Smooth muscle cell (in vitro differentiated cells): ENCODE results near the gene MAN2A1. TPM values are rescaled to one million over a fixed set of nuclear protein-coding genes. Genes with fewer than 3 reads are reported as not detected.

Experiments
- DNase-seq: peaks from one replicate; lab custom pipeline; 2025; ENCODE audit not compliant: unreplicated experiment; lab: John Stamatoyannopoulos, UW
- H2AFZ ChIP-seq: fragments of 200-600 bp; sonication (generic); 2 replicates; pipeline ENCODE4 v1.6.0; 2016; ENCODE audit warnings: antibody characterized with exemption, low read depth, mild to moderate bottlenecking
- H3F3A ChIP-seq: fragments of 200-600 bp; sonication (generic); 2 replicates; pipeline ENCODE4 v1.6.0; 2017; ENCODE audit warnings: antibody characterized with exemption, low read depth
- H3K27ac ChIP-seq: fragments of 200-600 bp; sonication (generic); 2 replicates; pipeline ENCODE4 v1.5.1; 2016; ENCODE audit warnings: low read depth, mild to moderate bottlenecking
- H3K27me3 ChIP-seq: fragments of 200-600 bp; sonication (generic); 2 replicates; pipeline ENCODE4 v1.6.1; 2016; ENCODE audit warnings: low read depth, mild to moderate bottlenecking
- H3K36me3 ChIP-seq: fragments of 200-600 bp; sonication (generic); 2 replicates; pipeline ENCODE4 v1.5.1; 2016; ENCODE audit warnings: low read depth
- H3K4me1 ChIP-seq: fragments of 200-600 bp; sonication (generic); 2 replicates; pipeline ENCODE4 v1.5.1; 2016; ENCODE audit warnings: low read depth
- H3K4me2 ChIP-seq: fragments of 200-600 bp; sonication (generic); 2 replicates; pipeline ENCODE4 v1.6.0; 2016; ENCODE audit warnings: mild to moderate bottlenecking
- H3K4me3 ChIP-seq: fragments of 200-600 bp; sonication (generic); 2 replicates; pipeline ENCODE4 v1.5.1; 2016; ENCODE audit warnings: mild to moderate bottlenecking
- H3K79me2 ChIP-seq: fragments of 200-600 bp; sonication (generic); 2 replicates; pipeline ENCODE4 v1.6.0; 2016; ENCODE audit warnings: low read depth, mild to moderate bottlenecking
- H3K9ac ChIP-seq: fragments of 200-600 bp; sonication (generic); 2 replicates; pipeline ENCODE4 v1.6.0; 2016; ENCODE audit warnings: low read depth
- H3K9me3 ChIP-seq: fragments of 200-600 bp; sonication (generic); replicated peaks from 2 replicates; pipeline ENCODE4 v1.5.1; 2016; ENCODE audit warnings: low read depth
- H4K20me1 ChIP-seq: fragments of 200-600 bp; sonication (generic); 2 replicates; pipeline ENCODE4 v1.6.0; 2016; ENCODE audit warnings: low read depth
- CTCF ChIP-seq: fragments of 200-600 bp; sonication (generic); IDR thresholded peaks from 2 replicates; pipeline ENCODE4 v1.5.1; 2017; ENCODE audit warnings: borderline replicate concordance, mild to moderate bottlenecking, antibody characterized with exemption; ENCODE audit not compliant: insufficient read depth, poor library complexity, severe bottlenecking
- WGBS: methylation state at CpG from one replicate; pipeline ENCODE4 v1.1.7; 2016; ENCODE audit warnings: low lambda C conversion rate; 5-methylcytosine and 5-hydroxymethylcytosine counted together
- polyA plus RNA-seq: library from polyadenylated mRNA; unstranded; fragments of >200 nt; fragmentation: Nextera tagmentation; extraction: Ambion mirVana; gene quantifications from 2 replicates; pipeline ENCODE4 v1.2.1, GENCODE V29; 2016
- total RNA-seq: library from RNA; depleted of rRNA; stranded (reverse); fragments of >200 nt; gene quantifications from 2 replicates; pipeline ENCODE4 v1.2.3, GENCODE V29; 2014

The MAN2A1 gene
- total and polyA plus RNA-seq, 2 experiments from 2014 or later = 20.3 to 112 TPM

- H3K27me3 ChIP-seq = no peaks in the 10 kb centered on the region
- H3K79me2 ChIP-seq = no peaks in the 10 kb centered on the region
- no peaks in the 10 kb centered on the region for H3K36me3 ChIP-seq
- H3K27ac ChIP-seq = no peak overlapping the region
- no peak overlapping the region for H3K4me3 ChIP-seq
- 92% methylated on average over 4 of the region's 4 CpGs for WGBS
- TF ChIP-seq CTCF = no peak
- no peak overlapping the region for H3K4me2 ChIP-seq
- H2AFZ ChIP-seq = no peak overlapping the region
- H4K20me1 ChIP-seq = no peaks in the 10 kb centered on the region
- H3K9me3 ChIP-seq = no peaks in the 10 kb centered on the region
- no peaks in the 10 kb centered on the region for H3K4me1 ChIP-seq
- DNase-seq = no peak
- H3F3A ChIP-seq = no peaks in the 10 kb centered on the region
- H3K9ac ChIP-seq = no peak overlapping the region
Observed at GRCh38 chr5:109674596-109674995, 15.1 kb upstream of the MAN2A1 start.

GRCh38 chr5:109676920-109677319 lies 12.8 kb upstream of the MAN2A1 start:
- 94% methylated on average over 5 of the region's 5 CpGs for WGBS
- Histone ChIP-seq H3K9ac (no peak overlapping the region), H3K36me3 (no peaks in the 10 kb centered on the region), H3K27me3 (no peaks in the 10 kb centered on the region), H4K20me1 (no peaks in the 10 kb centered on the region), H3K9me3 (no peaks in the 10 kb centered on the region), H2AFZ (no peak overlapping the region), H3F3A (no peaks in the 10 kb centered on the region), H3K4me3 (no peak overlapping the region), H3K27ac (no peak overlapping the region), H3K4me2 (no peak overlapping the region), H3K79me2 (no peaks in the 10 kb centered on the region), H3K4me1 (no peaks in the 10 kb centered on the region)
- no peak for TF ChIP-seq CTCF
- DNase-seq = no peak

GRCh38 chr5:109678447-109678846 lies 11.3 kb upstream of the MAN2A1 start:
- H4K20me1 ChIP-seq = no peaks in the 10 kb centered on the region
- H3K4me3 ChIP-seq = no peak overlapping the region
- no peak overlapping the region for H3K27ac ChIP-seq
- TF ChIP-seq CTCF = no peak
- H3K27me3 ChIP-seq = no peaks in the 10 kb centered on the region
- H3K36me3 ChIP-seq = no peaks in the 10 kb centered on the region
- no peak overlapping the region for H3K9ac ChIP-seq
- 84% methylated on average over 3 of the region's 3 CpGs for WGBS
- no peak overlapping the region for H3K4me2 ChIP-seq
- no peaks in the 10 kb centered on the region for H3K79me2 ChIP-seq
- no peaks in the 10 kb centered on the region for H3K4me1 ChIP-seq
- peak overlapping the region; percentile 45 for H2AFZ ChIP-seq
- H3F3A ChIP-seq = no peaks in the 10 kb centered on the region
- H3K9me3 ChIP-seq = no peaks in the 10 kb centered on the region
- DNase-seq = no peak

GRCh38 chr5:109681763-109682162 lies 8.0 kb upstream of the MAN2A1 start:
- 64% methylated on average over 3 of the region's 3 CpGs for WGBS
- Histone ChIP-seq H3K4me3 (no peak overlapping the region), H3F3A (no peaks in the 10 kb centered on the region), H3K4me1 (no peaks in the 10 kb centered on the region), H3K36me3 (no peaks in the 10 kb centered on the region), H3K4me2 (no peak overlapping the region), H3K9ac (no peak overlapping the region), H3K79me2 (no peaks in the 10 kb centered on the region), H2AFZ (no peak overlapping the region), H4K20me1 (no peaks in the 10 kb centered on the region), H3K27me3 (no peaks in the 10 kb centered on the region), H3K9me3 (no peaks in the 10 kb centered on the region), H3K27ac (peak overlapping the region; percentile 70)
- TF ChIP-seq CTCF = no peak
- DNase-seq = no peak
